HEK293T (cell line): ENCODE results near the gene PITX3.
"Not testable (repeated sequence)": the region's sequence is repeated elsewhere in the genome, so short reads cannot be mapped to it uniquely, and the experiment has no call there.

Experiments
- CTCF ChIA-PET: fragments of 350-600 bp; formaldehyde crosslinking; extraction: SDS; loops from one replicate; lab custom pipeline; 2021; ENCODE audit warnings: antibody characterized with exemption, inconsistent platforms; lab: Yijun Ruan, JAX
- POLR2A ChIA-PET: fragments of 350-600 bp; formaldehyde crosslinking; extraction: SDS; loops from one replicate; lab custom pipeline; 2020; ENCODE audit warnings: antibody characterized with exemption, inconsistent platforms; lab: Yijun Ruan, JAX
- DNase-seq: peaks from one replicate; pipeline ENCODE4 v3.0.0; 2012; ENCODE audit warnings: mixed read lengths; ENCODE audit errors: extremely low spot score
- ARNT ChIP-seq: fragments of 450-650 bp; IDR thresholded peaks from 2 replicates; pipeline ENCODE4 v1.6.1; 2017; ENCODE audit warnings: mild to moderate bottlenecking
- BHLHE40 ChIP-seq: fragments of 450-650 bp; IDR thresholded peaks from 2 replicates; pipeline ENCODE4 v1.6.1; 2016; ENCODE audit warnings: mild to moderate bottlenecking, moderate library complexity, borderline replicate concordance
- CTBP1 ChIP-seq: fragments of 450-650 bp; IDR thresholded peaks from 2 replicates; pipeline ENCODE4 v1.6.1; 2016; ENCODE audit warnings: borderline replicate concordance
- ELF4 ChIP-seq: fragments of 450-650 bp; IDR thresholded peaks from 2 replicates; pipeline ENCODE4 v1.6.1; 2017; ENCODE audit warnings: antibody characterized with exemption
- FOXA1 ChIP-seq: fragments of 450-650 bp; IDR thresholded peaks from 2 replicates; pipeline ENCODE4 v1.6.1; 2016; ENCODE audit warnings: mild to moderate bottlenecking
- FOXK2 ChIP-seq: fragments of 450-650 bp; IDR thresholded peaks from 2 replicates; pipeline ENCODE4 v1.6.1; 2016; ENCODE audit warnings: mild to moderate bottlenecking
- FOXM1 ChIP-seq: fragments of 450-650 bp; IDR thresholded peaks from 2 replicates; pipeline ENCODE4 v1.6.1; 2017; ENCODE audit warnings: mild to moderate bottlenecking, borderline replicate concordance
- L3MBTL2 ChIP-seq: fragments of 450-650 bp; conservative IDR thresholded peaks from 2 replicates; pipeline ENCODE4 v1.6.1; 2016; ENCODE audit warnings: mild to moderate bottlenecking
- LEF1 ChIP-seq: fragments of 450-650 bp; IDR thresholded peaks from 2 replicates; pipeline ENCODE4 v1.6.1; 2017; ENCODE audit warnings: mild to moderate bottlenecking, borderline replicate concordance
- NFRKB ChIP-seq: fragments of 450-650 bp; IDR thresholded peaks from 2 replicates; pipeline ENCODE4 v1.6.1; 2016; ENCODE audit warnings: mild to moderate bottlenecking, moderate library complexity
- PKNOX1 ChIP-seq: fragments of 450-650 bp; IDR thresholded peaks from 2 replicates; pipeline ENCODE4 v1.6.1; 2016
- SP1 ChIP-seq: fragments of 450-650 bp; IDR thresholded peaks from 2 replicates; pipeline ENCODE4 v1.6.1; 2017
- SUZ12 ChIP-seq: fragments of 450-650 bp; IDR thresholded peaks from 2 replicates; pipeline ENCODE4 v1.6.1; 2016; ENCODE audit warnings: mild to moderate bottlenecking
- TARDBP ChIP-seq: fragments of 450-650 bp; IDR thresholded peaks from 2 replicates; pipeline ENCODE4 v1.6.1; 2016
- ZNF384 ChIP-seq: fragments of 450-650 bp; IDR thresholded peaks from 2 replicates; pipeline ENCODE4 v1.6.1; 2016

Gene PITX3

GRCh38 chr10:102254426-102254825 is 13.1 kb upstream of the PITX3 start:
- ChIA-PET CTCF (interaction anchor here (0.6 kb wide), 1 partner anchor 253 kb away, joined by 3 read pairs; no protein-coding TSS in a partner anchor), POLR2A (no interaction called here)
- TF ChIP-seq CTBP1 (no peak), TARDBP (no peak), BHLHE40 (no peak), SUZ12 (no peak), L3MBTL2 (no peak), NFRKB (no peak), ZNF384 (no peak), FOXA1 (no peak), PKNOX1 (no peak), SP1 (no peak), FOXK2 (no peak)

GRCh38 chr10:102252508-102252907 is 11.2 kb upstream of the PITX3 start:
- POLR2A ChIA-PET = interaction anchor here (2.0 kb wide), 1 partner anchor 8 kb away, joined by 6 read pairs; the partner anchor contains the start of gene GBF1
- DNase-seq = not testable (repeated sequence)
- CTCF ChIA-PET = interaction anchor here (1.0 kb wide), 1 partner anchor 22 kb away, joined by 3 read pairs; no protein-coding TSS in a partner anchor

More at GRCh38 chr10:102254426-102254825, 13.1 kb upstream of the PITX3 start:
- no peak for DNase-seq

DNA sequence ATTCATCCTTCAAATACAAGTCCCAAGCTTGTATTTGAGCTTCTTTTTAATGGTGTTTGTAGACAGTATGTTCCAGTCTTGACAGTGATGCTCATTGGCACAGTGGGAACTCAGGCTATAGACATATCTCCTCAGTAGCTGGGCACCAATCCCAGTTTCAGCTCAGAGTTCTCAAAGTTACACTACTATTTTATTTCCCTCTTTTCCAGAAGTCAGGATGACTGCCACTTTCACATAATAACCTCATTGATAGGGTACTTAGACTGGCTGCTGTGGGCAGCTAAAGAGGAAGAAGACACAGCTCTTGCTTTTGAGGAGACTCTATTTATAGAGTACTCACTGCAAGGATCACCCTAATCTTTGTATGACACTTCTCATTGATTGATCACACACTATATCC is 6.4 kb upstream of the PITX3 start:
- TF ChIP-seq L3MBTL2 (no peak), PKNOX1 (no peak), CTBP1 (no peak), ARNT (no peak), ZNF384 (no peak), LEF1 (no peak), NFRKB (no peak), ELF4 (no peak), TARDBP (no peak), SUZ12 (no peak), FOXK2 (no peak)
- DNase-seq = no peak
- POLR2A ChIA-PET = interaction anchor here (1.3 kb wide), 1 partner anchor 19 kb away, joined by 3 read pairs; no protein-coding TSS in a partner anchor
- CTCF ChIA-PET = interaction anchor here (0.6 kb wide), 1 partner anchor 99 kb away, joined by 3 read pairs; no protein-coding TSS in a partner anchor

GRCh38 chr10:102246261-102246660 is 4.9 kb upstream of the PITX3 start:
- CTCF ChIA-PET = no interaction called here
- TF ChIP-seq FOXA1 (no peak), TARDBP (no peak), PKNOX1 (peak; percentile 78)
- no peak for DNase-seq
- POLR2A ChIA-PET = interaction anchor here (2.7 kb wide), 1 partner anchor 16 kb away, joined by 16 read pairs; no protein-coding TSS in a partner anchor

- no peak for DNase-seq
- TF ChIP-seq FOXK2 (no peak), TARDBP (no peak), FOXA1 (no peak), ARNT (no peak), FOXM1 (no peak), CTBP1 (no peak), NFRKB (no peak)
- CTCF ChIA-PET = interaction anchor here (0.6 to 3.6 kb wide), 2 partner anchors 15 to 30 kb away, joined by 4 to 20 read pairs; no protein-coding TSS in a partner anchor
- POLR2A ChIA-PET = interaction anchor here (1.0 to 2.7 kb wide), 4 partner anchors 11 to 104 kb away, joined by 3 to 16 read pairs (median 5); no protein-coding TSS in a partner anchor
These were observed 4.6 kb upstream of the PITX3 start for GRCh38 chr10:102245932-102246251.

DNA sequence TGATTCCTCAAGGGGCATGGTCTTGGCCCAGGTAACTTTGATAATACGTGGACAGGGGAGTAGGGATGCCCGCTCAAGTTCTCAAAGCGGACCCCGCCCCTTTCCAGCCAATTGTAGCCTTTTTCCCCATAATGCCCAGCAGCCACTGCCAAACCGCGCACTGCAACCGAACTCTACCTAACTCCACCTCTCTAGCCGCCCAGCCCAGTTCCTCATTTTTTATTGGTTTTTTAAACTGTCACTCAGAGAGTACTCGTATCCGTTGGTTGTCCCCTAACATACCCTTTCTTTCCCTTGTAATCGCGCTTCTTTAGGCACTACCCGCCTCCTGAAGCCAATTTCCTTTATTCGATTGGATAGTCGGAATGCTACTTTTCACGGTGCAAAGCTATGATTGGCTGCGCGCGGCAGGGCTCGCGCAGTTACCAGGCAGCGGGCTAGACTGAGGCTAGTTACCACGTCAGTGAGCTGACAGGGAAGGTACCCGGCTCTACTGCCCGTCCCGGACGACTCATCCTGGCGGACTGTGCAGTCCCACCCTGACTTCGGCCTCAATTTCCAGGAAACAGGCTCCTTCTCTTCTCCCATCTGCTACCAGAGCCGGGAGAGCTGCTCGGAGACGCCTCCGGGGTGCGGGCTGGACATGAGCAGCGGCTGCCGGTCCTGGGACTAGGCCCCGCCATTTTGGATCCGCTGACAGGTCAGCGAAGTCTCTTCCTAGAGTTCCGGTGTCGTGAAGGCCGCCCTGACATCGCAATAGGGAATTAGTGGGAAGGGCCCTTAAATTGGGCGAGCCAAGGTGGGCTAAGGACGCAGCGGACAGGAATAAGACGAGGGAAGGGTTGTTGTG is 4.0 kb upstream of the PITX3 start, which contains the start of gene GBF1:
GBF1 (plus strand) TSS at position 451 of the 850 bp plus-strand sequence. CDS start 13,407 bp downstream, outside the sequence.
- no peak; the same call in 1 of the 2 replicates for TF ChIP-seq ELF4
- TF ChIP-seq LEF1 = no peak
- no peak for TF ChIP-seq BHLHE40
- no peak for TF ChIP-seq FOXA1
- no peak for TF ChIP-seq ZNF384
- TF ChIP-seq SP1 = no peak
- peak; percentile 100 for TF ChIP-seq PKNOX1
- no peak for TF ChIP-seq NFRKB
- no peak for TF ChIP-seq CTBP1
- TF ChIP-seq TARDBP = no peak
- peak; percentile 13 for TF ChIP-seq L3MBTL2
- TF ChIP-seq FOXK2 = no peak
- ChIA-PET POLR2A (interaction anchor here (0.6 to 2.7 kb wide), 11 partner anchors 8 to 187 kb away, joined by 3 to 16 read pairs (median 5); partner anchors contain the start of gene CUEDC2), CTCF (interaction anchor here (0.6 to 3.6 kb wide), 2 partner anchors 15 to 29 kb away, joined by 4 to 20 read pairs; no protein-coding TSS in a partner anchor)
- peak; percentile 98 for DNase-seq
